Head of caudate nucleus (tissue), 42 donors: ENCODE results near the gene SRGAP3.

Experiments
- DNase-seq, 42 donors: peaks; one replicate each; pipeline versions ENCODE4 v3.0.0 to v3.0.0-alpha.2; 2020 to 2021; ENCODE audit warnings: mixed read lengths in 7 of 42
- intact Hi-C: fragments of 100-400 bp; cut with DNase I; formaldehyde crosslinking; loops from one replicate; pipeline ENCODE4 v1.15.0; 2022

Gene SRGAP3

GRCh38 chr3:9190276-9190675 is 59.2 kb downstream of the SRGAP3 start:
- DNase-seq, result no peak
- intact Hi-C loops, result no loop called here

GRCh38 chr3:9188583-9188982 is 60.9 kb downstream of the SRGAP3 start:
- no peak for DNase-seq
- intact Hi-C loops, result no loop called here

- intact Hi-C loops, result no loop called here
These were observed 63.7 kb downstream of the SRGAP3 start for GRCh38 chr3:9185701-9186100.

DNA sequence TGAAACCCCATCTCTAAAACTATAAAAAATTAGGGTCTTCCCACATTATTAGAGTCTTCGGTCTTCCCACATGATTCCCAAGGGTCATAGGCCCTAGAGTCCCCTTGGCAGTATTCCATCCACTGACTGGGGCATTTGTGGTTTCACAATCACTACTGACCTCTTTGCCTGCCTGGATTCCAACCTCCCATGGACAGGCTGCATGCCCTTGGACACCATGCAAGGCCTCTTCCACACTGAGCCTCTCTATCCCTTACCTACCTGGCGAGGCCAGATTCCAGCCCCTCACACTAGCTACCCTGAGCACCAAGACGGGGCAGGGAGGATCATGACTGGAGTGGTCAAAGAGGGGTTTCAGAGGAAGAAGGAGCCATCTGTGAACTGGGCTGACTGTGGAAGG is 64.4 kb downstream of the SRGAP3 start:
- DNase-seq, result no peak
- intact Hi-C loops, result no loop called here

More at GRCh38 chr3:9185701-9186100, 63.7 kb downstream of the SRGAP3 start:
- DNase-seq, result no peak

DNA sequence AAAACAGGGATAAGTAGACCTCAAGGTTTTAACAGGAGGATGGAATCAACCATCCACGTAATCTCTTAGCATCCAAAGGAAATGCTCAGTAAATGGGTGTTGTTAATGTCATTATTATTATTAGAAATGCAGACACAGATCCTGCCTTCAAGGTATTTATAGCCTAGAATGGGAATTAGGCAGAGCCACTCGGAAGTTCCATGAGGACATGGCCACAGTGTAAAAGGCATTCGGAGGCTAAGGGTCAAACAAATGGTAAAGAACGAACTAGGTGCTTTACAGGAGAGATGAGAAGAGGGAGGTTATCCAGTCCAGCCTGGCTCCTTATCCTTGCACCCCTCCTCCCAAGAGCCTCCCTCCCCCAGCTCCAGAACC is 65.0 kb downstream of the SRGAP3 start:
- intact Hi-C loops, result no loop called here
- no peak for DNase-seq

DNA sequence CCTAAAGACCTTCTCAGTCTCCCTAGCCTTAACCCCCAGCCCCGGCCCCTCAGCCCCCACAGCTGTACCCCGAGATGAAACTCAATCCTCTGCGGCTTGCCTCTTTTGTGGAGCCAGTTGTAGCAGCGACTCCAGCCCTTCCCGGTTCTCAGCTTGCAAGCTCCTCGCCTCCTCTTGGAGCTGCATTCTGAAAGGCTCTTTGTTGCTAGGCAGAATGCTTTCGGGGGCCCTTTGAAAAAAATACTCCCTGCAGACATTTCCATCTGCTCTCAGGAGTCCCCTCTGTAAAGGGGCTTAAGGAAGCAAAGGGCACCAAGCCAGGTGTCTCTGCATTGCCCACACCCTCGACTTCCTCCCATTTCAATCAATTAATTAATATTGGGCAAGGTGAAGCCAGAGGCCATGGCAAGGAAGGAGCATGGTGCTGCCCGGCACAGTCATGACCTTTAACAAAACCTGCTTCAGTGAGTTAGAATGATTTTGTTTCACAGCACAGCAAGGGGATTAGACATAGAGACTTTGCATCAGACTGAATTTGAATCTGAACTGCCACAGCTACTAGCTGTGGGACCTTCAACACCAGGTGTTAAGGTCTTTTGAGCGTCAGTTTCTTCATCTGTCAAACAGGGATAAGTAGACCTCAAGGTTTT is 65.5 kb downstream of the SRGAP3 start:
- DNase-seq, result peak in 35 of 42 donors; percentile 24 to 82 (median 59)
- intact Hi-C loops, result no loop called here

- DNase-seq, result peak in 32 of 42 donors; percentile 29 to 82 (median 61)
- intact Hi-C loops, result no loop called here
These were observed 66.4 kb downstream of the SRGAP3 start for GRCh38 chr3:9183011-9183410.

GRCh38 chr3:9180764-9181117 is 68.7 kb downstream of the SRGAP3 start:
- intact Hi-C loops, result no loop called here
- peak in 14 of 42 donors; percentile 20 to 58 (median 36) for DNase-seq

DNA sequence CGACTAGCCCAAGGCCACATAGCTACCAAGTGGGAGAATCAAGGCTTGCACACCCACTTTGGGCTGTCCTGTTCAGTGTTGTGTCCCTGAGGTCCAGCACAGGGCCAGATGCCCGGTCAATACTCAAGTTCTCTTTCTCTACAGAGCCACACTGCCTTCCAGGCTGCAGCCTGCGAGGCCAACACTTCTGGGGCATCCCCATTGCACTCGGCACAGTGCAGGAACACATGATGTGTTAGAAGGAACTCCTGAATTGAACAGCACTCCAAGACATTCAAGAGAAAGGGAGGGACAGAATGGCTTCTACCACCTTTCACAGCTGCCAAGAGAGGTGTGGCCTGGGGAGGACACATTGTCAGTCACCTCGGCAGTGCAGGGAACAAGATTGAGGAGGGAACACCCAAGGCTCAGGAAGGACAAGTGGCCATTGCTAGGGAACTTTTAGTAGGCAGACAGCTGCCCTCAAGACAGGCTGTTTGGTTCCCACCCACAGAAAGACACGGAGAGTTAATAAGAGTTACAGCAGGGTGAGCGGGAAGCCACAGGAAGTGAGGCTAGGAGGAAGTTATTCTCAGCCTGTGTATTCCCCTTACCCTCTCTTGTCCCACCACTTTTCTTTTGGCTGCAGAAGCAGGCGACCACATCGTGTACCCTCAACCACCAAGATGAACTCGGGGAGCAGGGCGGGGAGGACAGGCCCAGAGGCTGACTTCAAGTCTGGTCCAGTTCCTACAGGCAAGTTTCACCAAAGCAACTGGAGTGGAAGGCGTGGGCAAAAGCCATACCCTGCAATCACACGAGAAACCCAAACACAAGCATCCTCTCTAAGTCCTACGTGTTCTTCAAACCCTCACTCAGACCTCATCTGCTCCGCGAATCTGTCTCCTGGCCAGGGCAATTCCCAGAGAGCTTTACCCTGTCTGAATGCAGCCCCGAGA is 69.4 kb downstream of the SRGAP3 start:
- DNase-seq, result peak in 4 of 42 donors; percentile 21 to 45 (median 38)

DNA sequence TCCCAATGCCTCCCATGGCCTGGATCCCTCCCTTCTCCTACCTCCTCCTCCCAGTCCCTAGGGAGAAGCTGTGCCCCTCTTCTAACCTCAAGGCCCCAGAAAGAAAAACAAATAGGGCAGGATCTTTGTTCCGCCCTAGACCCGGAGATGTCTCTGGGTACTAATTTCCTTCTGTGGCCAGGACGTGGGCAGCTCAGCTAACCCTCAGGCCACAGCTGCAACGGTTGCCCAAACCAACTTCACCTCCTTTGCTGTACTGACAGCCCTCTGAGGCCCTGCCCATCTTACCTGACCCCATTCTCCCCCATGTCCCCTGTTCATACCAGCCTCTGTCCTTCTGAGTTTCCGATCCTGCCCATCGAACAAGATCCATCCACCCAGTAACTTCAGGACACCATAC is 70.7 kb downstream of the SRGAP3 start:
- DNase-seq, result no peak
- intact Hi-C loops, result no loop called here

More for the DNA sequence above, 69.4 kb downstream of the SRGAP3 start:
- intact Hi-C loops, result no loop called here

DNA sequence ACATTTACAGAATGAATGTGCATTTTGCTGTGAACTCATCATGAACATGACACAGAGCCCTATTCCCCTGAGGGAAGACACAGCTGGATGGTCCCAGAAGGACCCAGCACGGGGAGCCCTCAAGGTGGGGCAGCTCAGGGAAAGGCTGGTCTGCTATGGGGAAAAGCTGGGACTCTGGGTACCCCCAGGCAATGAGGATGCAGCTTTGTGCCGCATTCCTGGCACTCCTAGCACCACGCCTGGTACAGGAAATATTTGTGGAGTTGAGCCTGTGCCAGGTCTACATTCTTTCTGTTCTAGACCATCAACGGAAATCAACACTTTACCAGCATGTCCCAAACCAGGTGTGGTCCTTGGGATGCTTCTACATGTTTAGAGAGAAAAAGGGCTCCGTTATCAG is 74.0 kb downstream of the SRGAP3 start:
- intact Hi-C loops, result no loop called here
- DNase-seq, result no peak

- intact Hi-C loops, result no loop called here
- DNase-seq, result no peak
These were observed 76.0 kb downstream of the SRGAP3 start for GRCh38 chr3:9173445-9173844.

DNA sequence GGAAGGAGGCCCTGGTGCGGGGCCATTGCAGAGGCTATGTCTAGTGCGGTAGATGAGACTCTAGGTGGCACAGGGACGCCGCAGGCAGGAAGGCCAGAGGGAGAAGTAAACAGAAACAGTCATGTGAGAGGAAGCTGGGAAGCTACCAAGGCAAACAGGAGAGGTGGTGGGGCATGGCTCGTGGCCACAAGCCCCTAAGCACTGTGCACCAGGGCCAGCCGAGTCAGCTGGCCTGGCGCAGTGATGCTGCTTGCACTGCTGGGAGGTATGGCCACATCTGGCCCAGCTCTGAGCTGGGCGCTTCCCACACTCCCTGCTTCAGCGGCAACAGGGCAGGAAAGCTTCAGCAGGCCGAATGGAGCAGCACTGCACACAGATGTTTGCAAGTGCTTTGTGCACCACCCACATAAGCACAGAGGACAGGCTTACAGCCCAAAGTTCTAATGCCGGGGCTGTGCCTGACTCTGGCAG is 76.6 kb downstream of the SRGAP3 start:
- intact Hi-C loops, result no loop called here
- DNase-seq, result peak in 36 of 42 donors; percentile 10 to 76 (median 48)

DNA sequence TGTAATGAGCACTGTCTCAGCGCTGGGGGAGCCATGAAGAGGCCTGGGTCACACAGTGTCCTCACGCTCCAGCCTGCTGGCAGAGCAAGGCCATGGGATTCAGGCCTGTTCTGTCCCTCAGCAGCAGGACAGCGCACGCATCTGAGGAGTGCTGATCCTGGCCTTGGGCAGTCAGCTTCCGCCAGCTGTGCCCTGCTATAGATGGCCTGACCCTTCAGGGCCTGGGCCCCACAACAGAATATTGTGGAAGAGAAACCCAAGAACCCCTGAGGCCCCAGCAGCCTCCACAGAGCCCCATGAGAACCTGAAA is 78.6 kb downstream of the SRGAP3 start:
- intact Hi-C loops, result no loop called here
- no peak for DNase-seq

DNA sequence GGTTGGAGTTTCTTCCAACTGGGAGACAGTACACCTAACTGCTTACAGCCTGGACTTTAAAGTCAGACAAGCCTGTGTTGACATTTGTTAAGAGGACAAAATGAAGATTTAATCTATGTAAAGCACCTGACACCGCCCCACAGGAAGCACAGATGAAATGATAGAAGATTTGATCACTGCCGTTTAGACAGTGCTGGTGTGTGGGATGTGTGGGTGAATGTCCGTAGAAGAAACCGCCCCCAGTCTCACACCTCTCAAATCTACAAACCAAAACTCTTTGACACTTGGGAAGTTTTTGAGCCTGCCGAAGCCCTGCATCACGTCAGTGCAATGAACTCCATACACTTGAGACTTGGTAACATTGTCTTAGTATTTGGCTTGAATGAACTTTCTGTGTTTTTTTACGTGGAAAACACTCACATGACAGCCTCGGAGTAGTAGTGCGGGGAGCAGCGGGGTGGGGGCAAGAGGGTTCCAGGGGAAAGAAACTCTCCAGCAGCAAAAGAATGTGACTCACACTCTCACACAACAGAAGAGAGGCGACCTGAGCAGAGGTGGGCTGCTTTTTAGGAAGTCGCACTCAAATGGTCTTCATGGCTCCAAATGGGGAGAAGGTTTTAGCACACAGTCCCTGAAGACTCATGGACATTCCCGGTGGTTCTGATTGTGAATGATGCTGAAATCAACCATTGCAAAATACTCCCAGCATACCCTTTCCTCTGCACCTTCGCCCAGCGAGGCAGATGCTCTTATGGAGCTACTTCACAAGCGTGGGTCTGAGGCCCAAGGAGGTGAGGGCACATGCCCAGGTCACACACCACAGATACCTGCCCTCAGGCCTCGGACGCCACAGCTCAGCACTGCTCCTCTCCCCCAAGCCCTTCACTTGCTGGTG is 79.2 kb downstream of the SRGAP3 start:
- intact Hi-C loops, result no loop called here
- no peak for DNase-seq

DNA sequence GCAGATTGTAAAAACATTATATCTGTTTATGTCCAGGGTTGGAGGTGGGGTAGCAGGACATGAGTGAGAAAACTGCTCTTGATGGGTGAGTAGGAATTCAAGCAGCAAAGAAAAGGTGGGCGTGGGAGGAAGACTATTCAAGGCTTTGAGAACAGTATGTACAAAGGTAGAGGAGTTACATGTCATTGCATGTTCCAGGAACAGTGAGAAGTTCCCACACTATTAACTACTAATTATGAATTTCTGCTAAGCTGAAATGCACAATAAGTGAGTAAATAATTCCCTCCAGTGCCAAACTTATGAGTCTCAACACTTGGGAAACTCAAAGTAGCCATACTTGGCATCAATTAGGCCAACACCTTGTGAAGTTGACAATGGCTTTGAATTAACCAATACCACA is 80.1 kb downstream of the SRGAP3 start:
- intact Hi-C loops, result no loop called here
- no peak for DNase-seq

DNA sequence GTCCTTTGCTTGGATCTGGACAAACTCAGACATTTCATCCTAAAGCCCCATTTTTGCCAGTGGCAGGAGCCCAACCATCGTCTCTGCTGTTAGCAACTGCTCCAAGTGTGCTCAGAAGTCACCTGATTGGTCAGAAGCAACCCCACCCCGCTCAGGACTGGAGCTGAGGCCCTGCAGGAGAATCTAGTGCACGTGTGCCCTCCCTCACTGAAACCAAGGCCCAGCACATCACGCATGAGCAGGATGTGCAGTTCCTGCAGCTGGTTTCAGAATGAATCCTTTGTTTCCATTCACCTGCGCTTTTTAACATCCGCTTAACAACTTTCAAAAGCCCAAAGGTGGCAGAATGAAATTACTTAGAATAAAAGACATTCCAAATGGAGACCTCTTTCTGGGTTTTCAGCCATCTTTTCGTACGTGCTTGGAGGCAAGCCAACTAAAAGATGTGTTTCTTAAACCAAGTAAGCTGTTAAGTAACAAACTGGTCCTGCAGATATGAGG is 81.2 kb downstream of the SRGAP3 start:
- intact Hi-C loops, result no loop called here
- peak in 12 of 42 donors; percentile 11 to 50 (median 37) for DNase-seq

GRCh38 chr3:9167222-9167621 is 82.2 kb downstream of the SRGAP3 start:
- DNase-seq, result no peak
- intact Hi-C loops, result no loop called here

- peak in 20 of 42 donors; percentile 24 to 77 (median 50) for DNase-seq
- intact Hi-C loops, result no loop called here
These were observed 84.0 kb downstream of the SRGAP3 start for GRCh38 chr3:9165421-9165820.
